Lung (tissue), 12 donors: Measurements from ENCODE around the gene COG1. TPM values are rescaled to one million over a fixed set of nuclear protein-coding genes. Genes with fewer than 3 reads are reported as not detected.
A peak's percentile ranks its signal among the peaks of the same experiment; 100 is the strongest.

Experiments
- ATAC-seq: fragments of 200-7000 bp; cut with Tn5 transposase; one replicate; pipeline ENCODE4 v1.9.1; 2020; ENCODE audit warnings: moderate number of reproducible peaks; ENCODE audit not compliant: insufficient read depth, low FRiP score
- DNase-seq, 3 donors: peaks; one replicate each; pipeline ENCODE4 v3.0.0-alpha.2; 2013 to 2017
- H3K27ac ChIP-seq, 2 donors: one replicate each; pipeline ENCODE4 v1.5.1; 2013; ENCODE audit warnings: mild to moderate bottlenecking in 2 of 2, moderate library complexity in 2 of 2, control low read depth in 1 of 2, inconsistent platforms in 1 of 2, low read depth in 1 of 2, low read length in 1 of 2
- H3K27me3 ChIP-seq, 3 donors: one replicate each; pipeline ENCODE4 v1.5.1; 2013; ENCODE audit warnings: low read length in 2 of 3; ENCODE audit not compliant: control insufficient read depth in 3 of 3, insufficient read depth in 3 of 3
- H3K36me3 ChIP-seq, 4 donors: one replicate each; pipeline ENCODE4 v1.5.1; 2013; ENCODE audit warnings: low read length in 4 of 4, mild to moderate bottlenecking in 1 of 4, moderate library complexity in 1 of 4; ENCODE audit not compliant: control insufficient read depth in 4 of 4, insufficient read depth in 4 of 4
- H3K4me1 ChIP-seq, 5 donors: one replicate each; pipeline ENCODE4 v1.5.1; 2013; ENCODE audit warnings: low read length in 5 of 5, mild to moderate bottlenecking in 2 of 5, moderate library complexity in 1 of 5; ENCODE audit not compliant: control insufficient read depth in 5 of 5, insufficient read depth in 5 of 5
- H3K4me3 ChIP-seq: one replicate; pipeline ENCODE4 v1.5.1; 2013; ENCODE audit warnings: mild to moderate bottlenecking, control low read depth, moderate library complexity
- H3K9ac ChIP-seq, 2 donors: one replicate each; pipeline ENCODE4 v1.5.1; 2013; ENCODE audit warnings: low read length in 2 of 2, control low read depth in 1 of 2; ENCODE audit not compliant: insufficient read depth in 1 of 2
- H3K9me3 ChIP-seq, 4 donors: one replicate each; pipeline ENCODE4 v1.5.1; 2013; ENCODE audit warnings: low read length in 3 of 4, mild to moderate bottlenecking in 1 of 4, moderate library complexity in 1 of 4; ENCODE audit not compliant: control insufficient read depth in 4 of 4, insufficient read depth in 3 of 4
- WGBS, 2 donors: extraction: QIAGEN DNeasy Blood & Tissue Kit; methylation state at CpG; one replicate each; pipeline ENCODE4 v1.1.7; 2013; 5-methylcytosine and 5-hydroxymethylcytosine counted together
- polyA plus RNA-seq, 2 donors: library from polyadenylated mRNA; stranded (reverse); fragments of 200-250 nt; gene quantifications; one replicate each; pipeline ENCODE4 v1.2.1, GENCODE V29; 2013
- total RNA-seq, 2 donors: library from RNA; depleted of rRNA in 1 of 2; stranded (reverse); fragments of >200 nt in 1 of 2; gene quantifications; one replicate each; pipeline ENCODE4 v1.2.1, GENCODE V29; 2014 to 2021
- TF ChIP-seq, protein P1 (sequence below): IDR thresholded peaks from 2 replicates; pipeline ENCODE4 v1.5.1; 2012; ENCODE audit warnings: mild to moderate bottlenecking; ENCODE audit errors: control extremely low read depth, extremely low read depth
- donor health status: control.
- donor health status: control.
- donor health status: Bipolar disorder and iron deficiency.
- donor health status: healthy.
- donor health status: DM: yes; HTN: yes; CAD: no.

COG1 gene
- total and polyA plus RNA-seq, 4 donors: 13.3 to 41.2 (median 21.1) TPM

DNA sequence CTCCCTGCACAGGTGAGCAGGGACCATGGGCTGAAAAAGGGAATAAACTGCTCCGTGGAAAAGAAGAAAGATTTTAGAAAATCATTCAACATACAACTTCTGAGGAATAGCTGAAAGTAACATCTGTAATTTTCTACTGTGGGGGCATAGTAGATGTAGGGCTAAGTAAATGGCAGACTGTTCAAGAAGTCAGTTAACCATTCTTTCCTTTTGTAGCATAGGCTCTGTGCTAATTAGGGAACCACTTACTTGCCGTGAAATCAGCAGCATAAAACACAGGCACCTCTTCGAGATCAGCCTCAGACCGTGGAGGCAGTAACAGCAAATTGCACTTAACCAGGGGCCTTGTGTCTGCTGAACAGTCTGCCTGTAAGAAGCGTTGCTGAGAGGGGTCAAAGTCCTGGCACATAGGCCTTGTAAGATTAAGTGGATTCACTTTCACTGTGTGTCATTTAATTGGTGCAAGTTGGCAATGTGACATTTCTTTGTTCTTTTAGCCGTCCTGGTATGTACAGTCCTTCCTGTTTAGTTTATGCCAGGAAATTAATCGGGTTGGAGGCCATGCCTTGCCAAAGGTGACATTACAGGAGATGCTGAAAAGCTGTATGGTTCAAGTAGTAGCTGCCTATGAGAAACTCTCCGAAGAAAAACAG is 10.4 kb downstream of the COG1 start:
- Histone ChIP-seq H3K9me3 (no peaks in the 10 kb centered on the region), H3K36me3 (peaks cover 35 to 66% (median 58%) of the 10 kb centered on the region in 4 donors), H3K4me3 (no peak overlapping the region), H3K27ac (peak overlapping the region; percentile 28 to 41), H3K4me1 (peaks cover 0 to 5% (median 0%) of the 10 kb centered on the region in 5 donors), H3K27me3 (no peaks in the 10 kb centered on the region), H3K9ac (no peak overlapping the region)
- DNase-seq: peak in 2 of 3 donors; percentile 26 to 61
- no peak for ATAC-seq
- TF ChIP-seq, protein P1, sequence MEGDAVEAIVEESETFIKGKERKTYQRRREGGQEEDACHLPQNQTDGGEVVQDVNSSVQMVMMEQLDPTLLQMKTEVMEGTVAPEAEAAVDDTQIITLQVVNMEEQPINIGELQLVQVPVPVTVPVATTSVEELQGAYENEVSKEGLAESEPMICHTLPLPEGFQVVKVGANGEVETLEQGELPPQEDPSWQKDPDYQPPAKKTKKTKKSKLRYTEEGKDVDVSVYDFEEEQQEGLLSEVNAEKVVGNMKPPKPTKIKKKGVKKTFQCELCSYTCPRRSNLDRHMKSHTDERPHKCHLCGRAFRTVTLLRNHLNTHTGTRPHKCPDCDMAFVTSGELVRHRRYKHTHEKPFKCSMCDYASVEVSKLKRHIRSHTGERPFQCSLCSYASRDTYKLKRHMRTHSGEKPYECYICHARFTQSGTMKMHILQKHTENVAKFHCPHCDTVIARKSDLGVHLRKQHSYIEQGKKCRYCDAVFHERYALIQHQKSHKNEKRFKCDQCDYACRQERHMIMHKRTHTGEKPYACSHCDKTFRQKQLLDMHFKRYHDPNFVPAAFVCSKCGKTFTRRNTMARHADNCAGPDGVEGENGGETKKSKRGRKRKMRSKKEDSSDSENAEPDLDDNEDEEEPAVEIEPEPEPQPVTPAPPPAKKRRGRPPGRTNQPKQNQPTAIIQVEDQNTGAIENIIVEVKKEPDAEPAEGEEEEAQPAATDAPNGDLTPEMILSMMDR: no peak
- WGBS, 2 donors: 36 to 37% methylated on average over 8 of the region's 8 CpGs

DNA sequence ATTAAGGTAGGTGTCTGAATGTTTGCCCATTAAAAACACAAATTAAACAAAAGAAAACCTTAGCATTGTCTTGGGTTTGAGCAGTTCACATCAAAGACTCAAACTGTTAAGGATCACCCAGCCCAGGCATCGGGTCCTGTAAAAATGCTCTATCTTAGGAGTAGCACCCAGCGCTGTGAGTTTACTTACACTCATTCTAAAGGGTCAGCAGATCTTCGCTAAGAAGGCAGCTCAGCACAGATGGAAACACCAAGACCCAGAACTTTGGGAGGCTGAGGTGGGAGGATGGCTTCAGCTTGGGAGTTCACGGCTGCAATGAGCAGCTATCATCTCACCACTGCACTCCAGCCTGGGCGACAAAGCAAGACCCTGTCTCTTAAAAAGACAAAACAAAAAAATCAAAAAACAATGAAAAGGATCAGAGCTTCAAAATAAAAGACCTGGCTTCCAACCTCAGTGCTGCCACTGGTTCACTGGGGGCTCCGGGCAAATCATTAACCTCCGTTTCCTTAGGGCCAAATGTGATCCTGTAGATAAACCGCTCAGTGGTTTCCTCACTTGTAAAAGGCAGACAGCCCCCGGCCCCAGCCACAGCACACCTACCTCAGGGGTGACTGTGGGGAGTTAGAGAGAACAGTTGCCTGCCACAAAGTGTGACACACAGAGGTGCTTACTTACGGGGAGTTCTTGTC is 11.1 kb downstream of the COG1 start:
- Histone ChIP-seq H3K27ac (peak overlapping the region in 1 of 2 donors; percentile 26), H3K4me3 (no peak overlapping the region), H3K4me1 (peaks cover 0 to 5% (median 0%) of the 10 kb centered on the region in 5 donors), H3K36me3 (peaks cover 39 to 61% (median 56%) of the 10 kb centered on the region in 4 donors), H3K9me3 (no peaks in the 10 kb centered on the region), H3K27me3 (no peaks in the 10 kb centered on the region), H3K9ac (no peak overlapping the region)
- no peak for ATAC-seq
- 57 to 64% methylated on average over 10 of the region's 10 CpGs for WGBS, 2 donors
- DNase-seq: peak in 1 of 3 donors; percentile 17
- TF ChIP-seq, protein P1: no peak

- ATAC-seq: no peak
- 86 to 87% methylated on average over 10 of the region's 10 CpGs for WGBS, 2 donors
- no peaks in the 10 kb centered on the region for H3K9me3 ChIP-seq
Measured at GRCh38 chr17:73205459-73205961, 12.7 kb downstream of the COG1 start.

More at GRCh38 chr17:73205459-73205961, 12.7 kb downstream of the COG1 start:
- no peak overlapping the region for H3K27ac ChIP-seq
- DNase-seq: no peak
- H3K4me3 ChIP-seq: no peak overlapping the region
- TF ChIP-seq, protein P1: no peak
- H3K4me1 ChIP-seq: peaks cover 0 to 5% (median 0%) of the 10 kb centered on the region in 5 donors
- H3K9ac ChIP-seq: no peak overlapping the region
- peaks cover 33 to 55% (median 49%) of the 10 kb centered on the region in 4 donors for H3K36me3 ChIP-seq
- H3K27me3 ChIP-seq: no peaks in the 10 kb centered on the region
